Keratinocyte (primary cell): Measurements from ENCODE around the gene RPAP2. TPM values are rescaled to one million over a fixed set of nuclear protein-coding genes. Genes with fewer than 3 reads are reported as not detected.

ENCODE experiments used
- DNase-seq: peaks from one replicate; pipeline ENCODE4 v3.0.0-alpha.2; 2011; ENCODE audit warnings: low read depth, missing footprints, low spot score
- FAIRE-seq: peaks from 2 replicates; lab custom pipeline; 2011; peaks lifted over from hg19 to GRCh38; lab: Jason Lieb, UNC
- H2AFZ ChIP-seq: 2 replicates; pipeline ENCODE4 v1.6.0; 2012; ENCODE audit warnings: low read length, control low read depth, inconsistent platforms; ENCODE audit not compliant: control insufficient read depth
- H3K27ac ChIP-seq: 2 replicates; pipeline ENCODE4 v1.5.1; 2011; ENCODE audit warnings: low read length; ENCODE audit not compliant: control insufficient read depth, insufficient read depth
- H3K27me3 ChIP-seq: 3 replicates; pipeline ENCODE4 v1.6.0; 2011; ENCODE audit warnings: low read length; ENCODE audit not compliant: control insufficient read depth, insufficient read depth; ENCODE audit errors: extremely low read depth
- H3K36me3 ChIP-seq, 2 experiments: 2 replicates in 1 of 2; 3 replicates in 1 of 2; pipeline ENCODE4 v1.5.1; 2011; ENCODE audit warnings: low read length in 2 of 2, mild to moderate bottlenecking in 1 of 2; ENCODE audit not compliant: control insufficient read depth in 2 of 2, insufficient read depth in 2 of 2; ENCODE audit errors: extremely low read depth in 1 of 2
- H3K4me1 ChIP-seq: 3 replicates; pipeline ENCODE4 v1.5.1; 2011; ENCODE audit warnings: low read length; ENCODE audit not compliant: control insufficient read depth, insufficient read depth; ENCODE audit errors: extremely low read depth
- H3K4me2 ChIP-seq: 3 replicates; pipeline ENCODE4 v1.6.0; 2011; ENCODE audit warnings: low read depth, low read length; ENCODE audit not compliant: control insufficient read depth, insufficient read depth; ENCODE audit errors: extremely low read depth
- H3K4me3 ChIP-seq, 3 experiments: fragments of 200-600 bp in 1 of 3; sonication (generic) in 1 of 3; 2 replicates in 2 of 3; 3 replicates in 1 of 3; pipeline ENCODE4 v1.5.1; 2011 to 2016; ENCODE audit warnings: low read length in 3 of 3, mild to moderate bottlenecking in 3 of 3, control low read depth in 2 of 3, inconsistent platforms in 1 of 3, low read depth in 1 of 3, mixed read lengths in 1 of 3, mixed run types in 1 of 3, moderate library complexity in 1 of 3; ENCODE audit not compliant: control insufficient read depth in 2 of 3, insufficient read depth in 2 of 3; ENCODE audit errors: extremely low read depth in 1 of 3
- H3K79me2 ChIP-seq: 2 replicates; pipeline ENCODE4 v1.6.0; 2012; ENCODE audit warnings: low read length; ENCODE audit not compliant: control insufficient read depth, insufficient read depth
- H3K9ac ChIP-seq: 3 replicates; pipeline ENCODE4 v1.6.0; 2011; ENCODE audit warnings: low read length; ENCODE audit not compliant: control insufficient read depth, insufficient read depth; ENCODE audit errors: extremely low read depth
- H3K9me1 ChIP-seq: 3 replicates; pipeline ENCODE4 v1.6.0; 2011; ENCODE audit warnings: low read length; ENCODE audit not compliant: control insufficient read depth, insufficient read depth; ENCODE audit errors: extremely low read depth
- H3K9me3 ChIP-seq: 2 replicates; pipeline ENCODE4 v1.5.1; 2012; ENCODE audit warnings: low read depth, low read length; ENCODE audit not compliant: control insufficient read depth
- H4K20me1 ChIP-seq: 3 replicates; pipeline ENCODE4 v1.6.0; 2011; ENCODE audit warnings: low read length; ENCODE audit not compliant: control insufficient read depth, insufficient read depth; ENCODE audit errors: extremely low read depth
- EZH2 ChIP-seq: IDR thresholded peaks from one replicate; pipeline ENCODE4 v1.6.1; 2012; ENCODE audit warnings: inconsistent platforms, mild to moderate bottlenecking, low read length, moderate library complexity
- dilution Hi-C: fragments of 300-500 bp; cut with MboI; formaldehyde crosslinking; loops from one replicate; pipeline ENCODE4 v1.7.0; 2020; ENCODE audit warnings: low sequenced_read_pairs; ENCODE audit not compliant: extremely low pct_ligation_motif_present
- polyA plus RNA-seq, 5 experiments: library from polyadenylated mRNA; depleted of rRNA in 3 of 5; stranded (reverse) in 3 of 5; stranded (forward) in 1 of 5; unstranded in 1 of 5; fragments of >200 nt; gene quantifications; 1 replicate in 1 of 5; 2 replicates in 3 of 5; 3 replicates in 1 of 5; pipeline versions ENCODE4 v1.2.1 to v1.2.3, GENCODE V29; 2011 to 2012; ENCODE audit warnings: missing spikeins in 2 of 5, low read depth in 1 of 5, low replicate concordance in 1 of 5
- TF ChIP-seq, protein P1 (sequence below), 3 experiments: IDR thresholded peaks in 1 of 3; conservative IDR thresholded peaks in 1 of 3; optimal IDR thresholded peaks in 1 of 3; 2 replicates in 2 of 3; 3 replicates in 1 of 3; pipeline versions ENCODE3 to v1.5.1; 2011; ENCODE audit warnings: low read length in 3 of 3, mild to moderate bottlenecking in 3 of 3, moderate library complexity in 2 of 3, control low read depth in 1 of 3, inconsistent platforms in 1 of 3; ENCODE audit not compliant: insufficient read depth in 2 of 3; ENCODE audit errors: extremely low read depth in 1 of 3

The RPAP2 gene
- polyA plus RNA-seq, 1 donor (not counting 4 experiments of a cell fraction or from before 2014, with no cell fraction given) = 21.5 TPM

- Histone ChIP-seq H3K4me1 (no peaks in the 10 kb centered on the region), H4K20me1 (no peaks in the 10 kb centered on the region), H3K4me2 (no peak overlapping the region), H2AFZ (no peak overlapping the region), H3K9ac (no peak overlapping the region), H3K9me1 (no peaks in the 10 kb centered on the region), H3K27ac (no peak overlapping the region), H3K4me3 (no peak overlapping the region), H3K9me3 (no peaks in the 10 kb centered on the region), H3K27me3 (no peaks in the 10 kb centered on the region), H3K79me2 (no peaks in the 10 kb centered on the region), H3K36me3 (no peaks in the 10 kb centered on the region)
- FAIRE-seq (no peak), DNase-seq (no peak)
- TF ChIP-seq, protein P1, sequence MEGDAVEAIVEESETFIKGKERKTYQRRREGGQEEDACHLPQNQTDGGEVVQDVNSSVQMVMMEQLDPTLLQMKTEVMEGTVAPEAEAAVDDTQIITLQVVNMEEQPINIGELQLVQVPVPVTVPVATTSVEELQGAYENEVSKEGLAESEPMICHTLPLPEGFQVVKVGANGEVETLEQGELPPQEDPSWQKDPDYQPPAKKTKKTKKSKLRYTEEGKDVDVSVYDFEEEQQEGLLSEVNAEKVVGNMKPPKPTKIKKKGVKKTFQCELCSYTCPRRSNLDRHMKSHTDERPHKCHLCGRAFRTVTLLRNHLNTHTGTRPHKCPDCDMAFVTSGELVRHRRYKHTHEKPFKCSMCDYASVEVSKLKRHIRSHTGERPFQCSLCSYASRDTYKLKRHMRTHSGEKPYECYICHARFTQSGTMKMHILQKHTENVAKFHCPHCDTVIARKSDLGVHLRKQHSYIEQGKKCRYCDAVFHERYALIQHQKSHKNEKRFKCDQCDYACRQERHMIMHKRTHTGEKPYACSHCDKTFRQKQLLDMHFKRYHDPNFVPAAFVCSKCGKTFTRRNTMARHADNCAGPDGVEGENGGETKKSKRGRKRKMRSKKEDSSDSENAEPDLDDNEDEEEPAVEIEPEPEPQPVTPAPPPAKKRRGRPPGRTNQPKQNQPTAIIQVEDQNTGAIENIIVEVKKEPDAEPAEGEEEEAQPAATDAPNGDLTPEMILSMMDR (optimal IDR thresholded peaks at IDR 0.05 in 1 of 3, IDR thresholded peaks at IDR 0.05 in 1 of 3, conservative IDR thresholded peaks at IDR 0.05 in 1 of 3; ENCODE audit: extremely low read depth in 1 of 3, insufficient read depth in 2 of 3, low read length in 3 of 3) = no peak
- no peak for TF ChIP-seq EZH2
- dilution Hi-C loops = no loop called here
Measured at GRCh38 chr1:92411511-92411910, 112.7 kb downstream of the RPAP2 start.

DNA sequence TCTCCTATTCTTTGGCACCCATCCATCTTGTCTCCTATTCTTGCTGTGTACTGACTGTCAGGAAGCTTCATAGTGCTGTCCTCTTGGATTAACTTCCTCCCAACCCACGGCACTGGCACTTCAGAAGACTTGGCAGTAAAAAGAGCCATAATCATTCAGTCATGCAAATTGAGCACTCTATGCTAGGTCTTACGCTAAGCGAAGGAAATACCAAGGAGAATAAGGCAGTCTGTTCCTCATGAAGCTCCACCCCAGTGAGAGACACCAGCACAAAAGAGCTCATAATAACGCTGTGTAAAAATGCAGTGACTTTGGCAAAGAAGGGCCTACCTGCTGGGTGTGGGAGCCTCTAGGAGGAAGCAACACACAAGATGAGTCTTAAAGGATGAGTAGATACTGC lies 120.8 kb downstream of the RPAP2 start:
- no peak overlapping the region for H3K9ac ChIP-seq
- no peaks in the 10 kb centered on the region for H3K36me3 ChIP-seq
- no peaks in the 10 kb centered on the region for H3K79me2 ChIP-seq
- H4K20me1 ChIP-seq = no peaks in the 10 kb centered on the region
- H3K9me1 ChIP-seq = no peaks in the 10 kb centered on the region
- H3K4me2 ChIP-seq = no peak overlapping the region
- no peak for FAIRE-seq
- H3K4me1 ChIP-seq = no peaks in the 10 kb centered on the region
- dilution Hi-C loops = no loop called here
- H3K27me3 ChIP-seq = no peaks in the 10 kb centered on the region
- no peak overlapping the region for H2AFZ ChIP-seq
- no peaks in the 10 kb centered on the region for H3K9me3 ChIP-seq
- H3K4me3 ChIP-seq = no peak overlapping the region
- DNase-seq = no peak
- H3K27ac ChIP-seq = no peak overlapping the region
- no peak for TF ChIP-seq EZH2
- TF ChIP-seq, protein P1 (optimal IDR thresholded peaks at IDR 0.05 in 1 of 3, IDR thresholded peaks at IDR 0.05 in 1 of 3, conservative IDR thresholded peaks at IDR 0.05 in 1 of 3; ENCODE audit: extremely low read depth in 1 of 3, insufficient read depth in 2 of 3, low read length in 3 of 3) = no peak
